Calu3 (cell line): ENCODE measurements around the gene AFAP1. TPM values are rescaled to one million over a fixed set of nuclear protein-coding genes. Genes with fewer than 3 reads are reported as not detected.

ENCODE experiments used
- BruUV-seq: library from RNA; stranded (reverse); fragments of 400-500 nt; replicated peaks from 2 replicates; lab custom pipeline; 2021; lab: Mats Ljungman, UMichigan
- CTCF ChIA-PET: fragments of 300-600 bp; sonication (Branson Sonifier 250); formaldehyde crosslinking; loops from one replicate; lab custom pipeline; 2022; ENCODE audit warnings: antibody characterized with exemption; lab: Charles Lee
- DNase-seq: peaks from one replicate; pipeline ENCODE4 v3.0.0; 2022
- H3K27ac Mint-ChIP-seq: one replicate; pipeline ENCODE4 v1.8.0; 2022; ENCODE audit warnings: mixed read lengths; ENCODE audit not compliant: unreplicated experiment
- H3K27me3 Mint-ChIP-seq: one replicate; pipeline ENCODE4 v1.8.0; 2022; ENCODE audit warnings: mixed read lengths; ENCODE audit not compliant: unreplicated experiment
- H3K36me3 Mint-ChIP-seq: one replicate; pipeline ENCODE4 v1.8.0; 2022; ENCODE audit warnings: mild to moderate bottlenecking, moderate library complexity, mixed read lengths; ENCODE audit not compliant: insufficient read depth, unreplicated experiment
- H3K4me1 Mint-ChIP-seq: one replicate; pipeline ENCODE4 v1.8.0; 2022; ENCODE audit warnings: mild to moderate bottlenecking, low read depth, mixed read lengths; ENCODE audit not compliant: unreplicated experiment
- H3K4me3 Mint-ChIP-seq: one replicate; pipeline ENCODE4 v1.8.0; 2022; ENCODE audit warnings: mild to moderate bottlenecking, low read depth, moderate library complexity, mixed read lengths; ENCODE audit not compliant: unreplicated experiment
- H3K9me3 Mint-ChIP-seq: one replicate; pipeline ENCODE4 v1.8.0; 2022; ENCODE audit warnings: low read depth, mixed read lengths; ENCODE audit not compliant: unreplicated experiment
- intact Hi-C: fragments of 100-400 bp; cut with micrococcal nuclease; formaldehyde crosslinking; loops from one replicate; pipeline ENCODE4 v1.10.0; 2022; ENCODE audit not compliant: unreplicated experiment
- total RNA-seq: library from RNA; stranded (reverse); gene quantifications from 2 replicates; pipeline ENCODE4 v1.2.3, GENCODE V29; 2022
- TF ChIP-seq, protein P1 (sequence below): fragments of 200-600 bp; IDR thresholded peaks from one replicate; pipeline ENCODE4 v1.8.0; 2022; ENCODE audit warnings: antibody characterized with exemption; ENCODE audit not compliant: unreplicated experiment

Gene AFAP1
- total RNA-seq, 1 experiment from 2014 or later, result 40.1 TPM

GRCh38 chr4:7909463-7910262 lies 30.0 kb downstream of the AFAP1 start:
- TF ChIP-seq, protein P1, sequence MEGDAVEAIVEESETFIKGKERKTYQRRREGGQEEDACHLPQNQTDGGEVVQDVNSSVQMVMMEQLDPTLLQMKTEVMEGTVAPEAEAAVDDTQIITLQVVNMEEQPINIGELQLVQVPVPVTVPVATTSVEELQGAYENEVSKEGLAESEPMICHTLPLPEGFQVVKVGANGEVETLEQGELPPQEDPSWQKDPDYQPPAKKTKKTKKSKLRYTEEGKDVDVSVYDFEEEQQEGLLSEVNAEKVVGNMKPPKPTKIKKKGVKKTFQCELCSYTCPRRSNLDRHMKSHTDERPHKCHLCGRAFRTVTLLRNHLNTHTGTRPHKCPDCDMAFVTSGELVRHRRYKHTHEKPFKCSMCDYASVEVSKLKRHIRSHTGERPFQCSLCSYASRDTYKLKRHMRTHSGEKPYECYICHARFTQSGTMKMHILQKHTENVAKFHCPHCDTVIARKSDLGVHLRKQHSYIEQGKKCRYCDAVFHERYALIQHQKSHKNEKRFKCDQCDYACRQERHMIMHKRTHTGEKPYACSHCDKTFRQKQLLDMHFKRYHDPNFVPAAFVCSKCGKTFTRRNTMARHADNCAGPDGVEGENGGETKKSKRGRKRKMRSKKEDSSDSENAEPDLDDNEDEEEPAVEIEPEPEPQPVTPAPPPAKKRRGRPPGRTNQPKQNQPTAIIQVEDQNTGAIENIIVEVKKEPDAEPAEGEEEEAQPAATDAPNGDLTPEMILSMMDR, result no peak
- Mint-ChIP-seq H3K27me3 (no peaks in the 10 kb centered on the region), H3K9me3 (no peaks in the 10 kb centered on the region), H3K36me3 (peaks cover 3% of the 10 kb centered on the region), H3K27ac (no peak overlapping the region), H3K4me1 (peaks cover 29% of the 10 kb centered on the region), H3K4me3 (no peak overlapping the region)
- no TSS peak for BruUV-seq
- no peak for DNase-seq
- CTCF ChIA-PET, result no interaction called here
- intact Hi-C loops, result no loop called here

- peaks cover 29% of the 10 kb centered on the region for H3K4me1 Mint-ChIP-seq
- H3K27ac Mint-ChIP-seq, result no peak overlapping the region
- BruUV-seq, result no TSS peak
- no peaks in the 10 kb centered on the region for H3K27me3 Mint-ChIP-seq
- CTCF ChIA-PET, result no interaction called here
- no peak for DNase-seq
- intact Hi-C loops, result no loop called here
- TF ChIP-seq, protein P1, result no peak
- no peaks in the 10 kb centered on the region for H3K9me3 Mint-ChIP-seq
- H3K4me3 Mint-ChIP-seq, result no peak overlapping the region
- H3K36me3 Mint-ChIP-seq, result no peaks in the 10 kb centered on the region
Observed at GRCh38 chr4:7908668-7909067, 31.0 kb downstream of the AFAP1 start.

DNA sequence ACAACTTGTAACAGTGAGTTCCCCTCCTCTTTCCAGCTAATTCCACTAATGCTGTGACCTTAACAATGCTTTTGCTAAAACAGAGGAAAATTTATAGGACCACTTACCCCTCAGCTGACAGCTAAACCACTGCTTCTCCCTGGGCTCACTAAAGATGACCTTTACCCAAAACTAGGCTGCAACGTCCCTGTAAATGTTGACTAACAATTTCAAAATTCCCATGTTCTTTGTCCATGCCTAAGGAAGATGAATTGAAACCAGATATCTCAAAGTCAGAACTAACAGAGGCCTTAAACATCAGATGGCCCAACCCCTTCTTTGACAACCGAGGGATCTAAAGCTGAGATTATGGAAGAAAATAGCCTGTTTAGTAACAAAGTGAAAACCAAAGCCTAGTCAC lies 32.5 kb downstream of the AFAP1 start:
- CTCF ChIA-PET, result no interaction called here
- Mint-ChIP-seq H3K27ac (no peak overlapping the region), H3K36me3 (no peaks in the 10 kb centered on the region), H3K9me3 (no peaks in the 10 kb centered on the region), H3K27me3 (no peaks in the 10 kb centered on the region), H3K4me1 (peaks cover 29% of the 10 kb centered on the region), H3K4me3 (no peak overlapping the region)
- intact Hi-C loops, result no loop called here
- TF ChIP-seq, protein P1, result no peak
- DNase-seq, result no peak
- no TSS peak for BruUV-seq

- Mint-ChIP-seq H3K36me3 (no peaks in the 10 kb centered on the region), H3K27ac (no peak overlapping the region), H3K27me3 (no peaks in the 10 kb centered on the region), H3K9me3 (no peaks in the 10 kb centered on the region), H3K4me3 (no peak overlapping the region), H3K4me1 (peaks cover 23% of the 10 kb centered on the region)
- no TSS peak for BruUV-seq
- TF ChIP-seq, protein P1, result no peak
- no peak for DNase-seq
- CTCF ChIA-PET, result interaction anchor here (0.6 kb wide), 1 partner anchor 65 kb away, joined by 3 read pairs; no protein-coding TSS in a partner anchor
- intact Hi-C loops, result no loop called here
Observed at GRCh38 chr4:7906171-7906701, 33.4 kb downstream of the AFAP1 start.
